GM12892 (cell line): Measurements from ENCODE around the gene MTCH1.

ENCODE experiments used
- POLR2A ChIP-seq: IDR thresholded peaks from 2 replicates; pipeline ENCODE4 v1.6.1; 2011; ENCODE audit warnings: low read depth, low read length, control low read depth
- POLR2AphosphoS5 ChIP-seq: IDR thresholded peaks from 2 replicates; pipeline ENCODE4 v1.6.1; 2011; ENCODE audit warnings: low read depth, low read length, control low read depth
- TAF1 ChIP-seq: IDR thresholded peaks from 2 replicates; pipeline ENCODE4 v1.6.1; 2011; ENCODE audit warnings: low read depth, mild to moderate bottlenecking, control low read depth, low read length, borderline replicate concordance

- TF ChIP-seq POLR2A: no peak
- TF ChIP-seq POLR2AphosphoS5: no peak
- no peak for TF ChIP-seq TAF1
Observed at GRCh38 chr6:37025621-37026466, 39.8 kb upstream of the MTCH1 start.
